GM19438 (cell line): ENCODE measurements around the gene ASIC3.

Source experiments
- ATAC-seq: cut with Tn5 transposase; IDR thresholded peaks from one replicate; pipeline ENCODE4 v1.9.1; 2021; ENCODE audit warnings: low read depth; ENCODE audit not compliant: unreplicated experiment

Gene ASIC3

DNA sequence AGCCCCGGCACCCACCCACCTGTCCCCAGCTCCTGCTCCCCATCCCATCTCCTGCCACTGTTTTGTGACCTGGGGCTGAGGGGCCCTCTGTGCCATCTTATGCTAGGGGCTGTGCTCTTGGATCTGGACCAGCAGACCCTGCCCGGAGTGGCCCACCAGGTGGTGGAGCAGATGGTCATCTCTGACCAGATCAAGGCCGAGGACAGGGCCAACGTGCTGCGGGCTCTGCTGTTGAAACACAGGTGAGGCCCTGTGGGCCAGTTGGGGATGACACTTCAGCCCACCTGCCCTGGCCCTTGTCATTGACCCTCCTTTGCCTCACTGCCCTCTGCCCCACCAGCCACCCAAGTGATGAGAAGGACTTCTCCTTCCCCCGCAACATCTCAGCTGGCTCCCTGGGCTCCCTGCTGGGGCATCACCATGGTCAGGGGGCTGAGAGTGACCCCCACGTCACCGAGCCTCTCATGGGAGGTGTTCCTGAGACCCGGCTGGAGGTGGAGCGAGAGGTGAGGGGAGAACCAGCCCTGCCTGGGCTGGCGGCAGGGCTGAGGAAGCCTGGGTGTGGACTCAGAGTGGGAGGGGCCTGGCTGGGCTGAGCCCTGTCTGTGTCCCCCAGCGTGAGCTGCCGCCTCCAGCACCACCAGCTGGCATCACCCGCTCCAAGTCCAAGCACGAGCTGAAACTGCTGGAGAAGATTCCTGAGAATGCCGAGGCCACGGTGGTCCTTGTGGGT is 21.7 kb downstream of the ASIC3 start:
- no peak for ATAC-seq

DNA sequence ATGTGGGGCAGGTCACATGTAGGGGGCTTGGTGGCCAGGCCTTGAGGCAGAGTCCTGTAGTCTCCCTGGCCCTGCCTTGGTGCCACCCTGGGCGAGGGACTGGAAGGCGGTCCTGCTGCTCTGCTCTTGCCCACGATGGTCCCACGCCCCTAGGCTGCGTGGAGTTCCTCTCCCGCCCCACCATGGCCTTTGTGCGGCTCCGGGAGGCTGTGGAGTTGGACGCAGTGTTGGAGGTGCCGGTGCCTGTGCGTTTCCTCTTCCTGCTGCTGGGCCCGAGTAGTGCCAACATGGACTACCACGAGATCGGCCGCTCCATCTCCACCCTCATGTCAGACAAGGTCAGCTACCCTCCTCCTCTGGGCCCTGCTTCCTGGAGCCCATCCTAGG is 22.2 kb downstream of the ASIC3 start:
- no peak for ATAC-seq

DNA sequence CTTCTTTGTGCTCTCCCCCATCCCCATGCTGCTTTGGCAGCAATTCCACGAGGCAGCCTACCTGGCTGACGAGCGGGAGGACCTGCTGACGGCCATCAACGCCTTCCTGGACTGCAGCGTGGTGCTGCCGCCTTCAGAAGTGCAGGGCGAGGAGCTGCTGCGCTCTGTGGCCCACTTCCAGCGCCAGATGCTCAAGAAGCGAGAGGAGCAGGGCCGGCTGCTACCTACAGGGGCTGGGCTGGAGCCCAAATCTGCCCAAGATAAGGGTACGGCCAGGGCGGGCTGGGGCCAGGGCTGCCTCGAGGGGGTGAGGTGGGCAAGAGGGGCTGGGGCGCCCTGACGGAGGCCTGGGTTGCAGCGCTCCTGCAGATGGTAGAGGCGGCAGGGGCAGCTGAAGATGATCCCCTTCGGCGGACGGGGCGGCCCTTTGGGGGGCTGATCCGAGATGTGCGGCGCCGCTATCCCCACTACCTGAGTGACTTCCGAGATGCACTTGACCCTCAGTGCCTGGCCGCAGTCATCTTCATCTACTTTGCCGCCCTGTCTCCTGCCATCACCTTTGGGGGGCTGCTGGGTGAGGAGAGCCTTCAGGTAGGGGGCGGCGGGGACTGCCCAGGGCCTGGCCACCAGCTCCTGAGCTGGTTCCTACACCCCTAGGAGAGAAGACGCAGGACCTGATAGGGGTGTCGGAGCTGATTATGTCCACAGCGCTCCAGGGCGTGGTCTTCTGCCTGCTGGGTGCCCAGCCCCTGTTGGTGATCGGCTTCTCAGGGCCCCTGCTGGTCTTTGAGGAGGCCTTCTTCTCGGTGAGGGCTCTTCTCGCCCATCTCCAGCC is 22.9 kb downstream of the ASIC3 start:
- no peak for ATAC-seq

DNA sequence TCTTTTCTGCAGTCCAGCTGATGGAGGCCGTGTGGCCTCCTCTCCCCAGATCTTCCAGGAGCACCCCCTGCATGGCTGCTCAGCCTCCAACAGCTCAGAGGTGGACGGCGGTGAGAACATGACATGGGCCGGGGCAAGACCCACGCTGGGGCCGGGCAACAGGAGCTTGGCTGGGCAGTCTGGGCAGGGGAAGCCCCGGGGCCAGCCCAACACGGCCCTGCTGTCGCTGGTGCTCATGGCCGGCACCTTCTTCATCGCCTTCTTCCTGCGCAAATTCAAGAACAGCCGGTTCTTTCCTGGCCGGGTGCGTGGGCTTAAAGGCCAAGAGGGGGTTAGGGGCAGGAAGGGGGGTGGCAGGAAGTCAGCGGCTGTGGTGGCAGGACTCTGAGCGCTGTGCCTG is 25.7 kb downstream of the ASIC3 start:
- no peak for ATAC-seq

DNA sequence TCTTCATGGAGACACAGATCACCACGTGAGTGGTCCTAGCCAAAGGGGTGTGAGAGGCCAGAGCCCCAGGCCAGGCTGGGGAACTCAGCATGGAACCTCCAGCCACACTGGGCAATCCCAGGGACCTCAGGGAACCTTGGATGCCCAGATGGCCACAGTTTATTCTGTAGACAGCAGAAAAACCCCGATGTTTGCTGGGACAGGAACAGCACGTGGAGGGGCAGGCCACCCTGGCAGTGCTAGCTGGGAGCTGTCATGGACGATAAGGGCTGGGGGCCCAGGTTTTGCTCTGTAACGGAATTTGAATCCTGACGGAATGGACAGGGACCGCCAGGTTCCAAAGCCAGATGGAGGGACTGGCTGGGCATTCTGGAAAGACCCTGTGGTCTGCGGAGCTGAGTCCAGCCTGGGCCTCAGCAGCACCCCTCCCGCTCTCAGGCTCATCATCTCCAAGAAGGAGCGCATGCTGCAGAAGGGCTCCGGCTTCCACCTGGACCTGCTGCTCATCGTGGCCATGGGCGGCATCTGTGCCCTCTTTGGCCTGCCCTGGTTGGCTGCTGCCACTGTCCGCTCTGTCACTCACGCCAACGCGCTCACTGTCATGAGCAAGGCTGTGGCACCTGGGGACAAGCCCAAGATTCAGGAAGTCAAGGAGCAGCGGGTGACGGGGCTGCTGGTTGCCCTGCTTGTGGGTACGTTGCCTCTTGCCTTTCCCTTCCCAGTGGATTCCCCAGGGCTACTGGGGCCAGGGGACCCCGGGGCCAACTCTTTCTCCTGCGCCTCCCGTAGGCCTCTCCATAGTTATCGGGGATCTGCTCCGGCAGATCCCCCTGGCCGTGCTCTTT is 26.7 kb downstream of the ASIC3 start:
- no peak for ATAC-seq

DNA sequence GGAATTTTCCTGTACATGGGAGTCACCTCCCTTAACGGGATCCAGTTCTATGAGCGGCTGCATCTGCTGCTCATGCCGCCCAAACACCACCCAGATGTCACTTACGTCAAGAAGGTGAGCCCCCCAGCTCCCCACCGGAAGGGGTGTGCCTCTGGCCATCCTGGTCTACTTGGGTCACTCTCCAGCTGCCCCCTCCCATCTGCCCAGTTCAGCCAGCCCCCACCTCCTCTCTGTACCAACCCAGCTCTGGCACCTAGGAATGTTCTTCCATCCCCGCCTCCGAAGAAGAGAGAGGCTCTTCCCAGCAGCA is 27.3 kb downstream of the ASIC3 start:
- no peak for ATAC-seq

DNA sequence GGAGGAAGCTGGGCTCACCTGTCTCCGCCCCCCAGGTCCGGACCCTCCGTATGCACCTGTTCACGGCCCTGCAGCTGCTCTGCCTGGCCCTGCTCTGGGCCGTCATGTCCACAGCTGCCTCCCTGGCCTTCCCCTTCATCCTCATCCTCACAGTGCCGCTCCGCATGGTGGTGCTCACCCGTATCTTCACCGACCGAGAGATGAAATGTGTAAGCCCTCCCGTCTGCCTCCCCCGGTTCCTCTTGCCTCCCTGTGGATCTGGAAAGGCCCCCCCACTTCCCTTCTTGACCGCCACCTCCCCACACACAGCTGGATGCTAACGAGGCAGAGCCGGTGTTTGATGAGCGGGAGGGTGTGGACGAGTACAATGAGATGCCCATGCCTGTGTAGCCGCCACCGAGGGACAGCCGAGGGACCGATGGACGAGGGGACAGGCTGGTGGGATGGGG is 27.7 kb downstream of the ASIC3 start:
- ATAC-seq, result no peak

DNA sequence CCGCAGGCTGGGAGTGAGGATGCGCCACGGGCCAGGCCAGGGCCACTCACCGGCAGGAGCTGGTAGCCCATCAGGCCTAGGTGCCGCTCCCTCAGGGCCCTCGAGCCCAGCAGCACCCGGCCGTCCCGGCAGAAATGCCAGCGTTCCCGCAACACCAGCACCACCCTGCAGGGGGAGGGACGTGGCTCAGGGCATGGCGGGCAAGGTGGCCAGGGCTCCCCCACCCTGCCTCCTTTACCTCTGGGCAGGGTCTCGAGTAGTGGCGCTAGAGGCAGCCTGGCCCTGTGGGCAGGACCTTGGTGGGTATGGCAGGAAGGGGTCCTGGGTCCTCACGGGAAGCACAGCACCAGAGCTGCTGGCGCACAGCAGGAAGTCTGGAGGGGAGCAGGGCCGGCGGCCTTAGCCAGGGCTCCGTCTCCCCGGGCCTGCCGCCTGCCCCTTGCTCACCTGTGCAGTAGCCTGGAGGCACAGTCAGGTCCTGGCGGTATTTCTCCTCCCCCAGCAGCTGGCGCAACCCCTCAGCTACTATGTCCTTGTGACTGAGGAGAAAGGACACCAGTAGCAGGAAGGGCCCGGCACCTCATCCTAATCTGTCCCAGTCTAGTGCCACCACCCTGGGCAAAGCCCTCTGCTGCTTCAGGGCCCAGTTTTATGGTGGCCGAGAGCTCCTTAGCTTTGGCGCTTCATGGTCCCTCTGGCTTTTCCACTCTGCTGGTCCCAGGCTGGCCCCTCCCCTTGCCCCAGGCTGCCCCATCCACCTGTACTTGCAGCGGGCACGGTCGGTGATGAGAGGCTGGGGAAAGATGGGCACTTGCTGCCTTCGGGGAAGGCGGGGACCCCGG is 28.8 kb downstream of the ASIC3 start:
- ATAC-seq, result no peak

DNA sequence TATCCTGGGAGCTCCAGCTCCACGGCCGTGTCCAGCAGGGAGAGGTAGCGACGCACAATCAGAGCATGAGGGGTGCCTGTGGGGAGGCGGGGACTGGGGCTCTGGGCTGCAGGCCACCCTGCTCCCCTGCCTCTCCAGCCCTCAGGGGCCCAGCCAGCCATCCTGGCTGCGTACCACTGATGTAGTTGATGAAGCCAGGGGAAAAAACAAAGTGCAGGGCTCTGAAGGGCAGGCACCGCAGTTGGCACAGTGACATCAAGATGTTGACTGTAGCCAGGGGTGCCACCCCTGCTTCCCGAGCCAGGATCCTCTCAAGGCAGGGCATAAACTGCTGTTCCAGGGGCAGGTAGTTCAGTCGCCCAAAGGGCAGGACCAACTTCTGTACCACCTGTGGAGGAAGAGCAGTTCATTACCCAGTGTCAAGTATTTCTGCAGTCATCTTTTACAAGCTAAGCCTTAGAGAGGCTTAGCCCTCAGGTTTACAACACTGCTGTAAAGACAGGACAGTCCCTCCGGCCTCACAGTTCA is 29.4 kb downstream of the ASIC3 start:
- no peak for ATAC-seq

DNA sequence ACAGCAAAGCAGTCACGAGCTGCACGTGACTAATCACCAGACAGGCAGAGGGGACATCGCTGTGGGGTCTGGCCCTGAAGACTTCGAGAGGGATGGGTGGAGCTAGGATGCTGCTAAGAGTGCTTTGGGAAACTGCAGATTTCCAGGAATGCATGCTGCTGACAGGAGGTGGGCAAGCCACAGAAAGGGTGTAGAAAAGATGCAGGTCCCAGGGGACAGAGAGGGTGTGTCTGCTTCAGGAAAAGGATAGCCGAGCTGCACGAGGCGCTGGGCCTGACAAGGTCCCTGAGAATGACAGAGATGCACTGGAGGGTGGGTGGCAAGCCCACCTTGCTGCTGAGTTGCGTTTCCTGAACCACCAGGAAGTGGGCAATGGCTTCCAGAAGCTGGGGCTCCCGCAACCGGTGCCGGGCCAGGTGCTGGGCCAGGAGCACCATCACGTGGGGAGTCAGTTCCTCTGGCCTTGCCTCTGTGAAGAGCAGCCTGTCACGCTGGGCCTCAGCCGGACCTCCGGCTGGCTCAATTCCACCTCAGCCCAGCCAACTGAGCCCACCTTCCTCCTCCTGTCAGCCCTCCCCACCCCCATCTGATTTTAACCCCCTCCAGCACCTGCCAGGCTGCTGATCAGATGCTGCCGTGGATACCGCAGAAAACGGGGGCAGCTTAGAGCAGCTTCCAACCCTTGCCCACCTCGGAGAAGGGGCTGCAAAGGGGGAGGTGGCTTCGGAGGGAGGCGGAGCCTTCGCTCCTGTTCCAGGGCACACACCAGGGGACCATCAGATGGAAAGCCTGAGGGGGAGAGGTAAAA is 30.1 kb downstream of the ASIC3 start:
- no peak for ATAC-seq

DNA sequence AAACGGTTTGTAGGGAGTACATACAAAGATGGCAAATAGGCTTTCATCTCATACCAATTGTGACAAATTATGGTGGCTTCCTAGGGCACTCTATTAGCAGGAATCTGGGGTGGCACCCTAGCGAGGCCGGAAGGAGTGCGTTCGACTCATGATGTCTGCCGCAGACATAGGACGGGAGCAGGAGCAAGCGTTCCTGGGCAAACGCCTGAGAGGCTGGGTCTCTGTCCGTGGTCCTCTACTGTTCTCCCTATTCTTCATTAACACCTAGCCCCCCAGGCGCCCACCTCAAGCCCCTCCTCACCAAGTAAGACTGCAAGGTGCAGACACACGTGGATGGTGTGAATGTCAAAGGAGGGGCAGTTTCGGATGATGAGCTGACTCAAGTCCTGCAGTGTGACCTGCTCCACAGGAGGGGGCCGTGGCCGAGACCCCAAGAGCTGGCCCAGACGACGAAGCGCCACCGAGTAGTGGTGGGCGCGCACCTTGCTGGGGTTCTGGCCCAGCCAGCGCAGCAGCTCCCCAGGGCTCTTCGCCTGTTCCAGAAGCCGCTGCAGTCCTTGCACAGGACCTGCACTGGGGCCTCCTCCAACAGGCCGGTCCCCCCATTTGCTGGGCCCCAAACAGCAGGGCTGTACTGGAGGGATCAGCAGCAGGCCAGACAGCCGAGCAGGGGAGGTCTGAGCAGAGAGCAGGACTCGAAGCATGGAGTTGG is 31.0 kb downstream of the ASIC3 start:
- no peak for ATAC-seq

DNA sequence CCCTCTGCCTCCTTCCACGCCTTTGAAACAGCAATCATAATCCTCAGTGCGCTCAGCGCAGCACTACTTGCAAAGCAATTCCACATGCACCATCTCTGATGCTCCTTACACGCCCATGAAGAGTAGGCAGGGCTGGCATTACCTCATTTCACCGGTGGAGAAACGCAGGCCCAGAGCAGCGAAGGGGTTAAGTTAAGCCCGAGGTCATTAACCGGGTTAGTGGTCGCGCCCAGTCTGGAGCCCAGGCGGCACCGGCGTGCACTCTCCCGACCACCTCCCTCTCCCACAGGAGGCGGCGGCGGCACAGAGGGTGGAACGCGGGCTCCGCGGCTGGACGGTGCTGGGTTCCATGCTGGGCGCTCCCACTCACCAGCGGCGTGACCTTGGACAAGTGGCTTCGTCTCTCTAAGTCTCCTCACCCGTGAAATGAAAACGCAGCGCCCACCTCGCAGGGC is 31.8 kb downstream of the ASIC3 start:
- no peak for ATAC-seq

DNA sequence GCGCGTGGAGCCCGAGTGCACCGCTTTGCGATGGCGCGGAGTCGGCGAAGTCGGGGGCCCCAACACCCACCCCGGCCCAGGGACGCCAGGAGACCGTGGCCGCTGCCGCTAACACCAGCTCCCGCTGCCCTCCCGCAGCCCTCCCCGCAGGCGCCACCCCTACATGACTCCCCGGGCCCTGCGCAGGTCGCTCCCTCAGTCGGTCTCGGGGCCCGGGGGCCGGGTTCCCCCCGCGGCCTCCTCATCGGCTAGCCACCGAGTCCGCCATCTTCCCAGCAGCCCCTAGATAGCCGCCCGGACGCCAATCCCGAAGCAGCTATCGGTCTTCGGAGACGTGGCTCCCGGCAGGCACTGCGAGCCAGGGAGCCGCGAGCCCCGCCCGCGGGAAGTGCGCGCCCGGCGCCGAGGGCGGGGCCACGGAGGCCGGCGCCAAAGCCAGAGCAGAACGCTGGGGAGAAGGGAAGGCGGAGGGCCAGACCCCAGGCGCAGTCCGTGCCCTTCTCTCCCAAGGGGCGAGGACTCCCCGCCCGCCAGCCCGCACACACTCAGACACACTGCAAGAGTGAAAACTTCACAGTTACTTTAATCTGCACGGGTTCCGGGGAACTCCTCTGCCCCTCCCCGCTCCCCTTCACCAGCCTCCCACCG is 32.3 kb downstream of the ASIC3 start, which contains the start of gene FASTK:
TSS of gene FASTK (minus strand) at position 288 of the 648 bp plus-strand sequence. CDS start at position 245, 43 bp downstream.
- ATAC-seq, result peak; percentile 68

DNA sequence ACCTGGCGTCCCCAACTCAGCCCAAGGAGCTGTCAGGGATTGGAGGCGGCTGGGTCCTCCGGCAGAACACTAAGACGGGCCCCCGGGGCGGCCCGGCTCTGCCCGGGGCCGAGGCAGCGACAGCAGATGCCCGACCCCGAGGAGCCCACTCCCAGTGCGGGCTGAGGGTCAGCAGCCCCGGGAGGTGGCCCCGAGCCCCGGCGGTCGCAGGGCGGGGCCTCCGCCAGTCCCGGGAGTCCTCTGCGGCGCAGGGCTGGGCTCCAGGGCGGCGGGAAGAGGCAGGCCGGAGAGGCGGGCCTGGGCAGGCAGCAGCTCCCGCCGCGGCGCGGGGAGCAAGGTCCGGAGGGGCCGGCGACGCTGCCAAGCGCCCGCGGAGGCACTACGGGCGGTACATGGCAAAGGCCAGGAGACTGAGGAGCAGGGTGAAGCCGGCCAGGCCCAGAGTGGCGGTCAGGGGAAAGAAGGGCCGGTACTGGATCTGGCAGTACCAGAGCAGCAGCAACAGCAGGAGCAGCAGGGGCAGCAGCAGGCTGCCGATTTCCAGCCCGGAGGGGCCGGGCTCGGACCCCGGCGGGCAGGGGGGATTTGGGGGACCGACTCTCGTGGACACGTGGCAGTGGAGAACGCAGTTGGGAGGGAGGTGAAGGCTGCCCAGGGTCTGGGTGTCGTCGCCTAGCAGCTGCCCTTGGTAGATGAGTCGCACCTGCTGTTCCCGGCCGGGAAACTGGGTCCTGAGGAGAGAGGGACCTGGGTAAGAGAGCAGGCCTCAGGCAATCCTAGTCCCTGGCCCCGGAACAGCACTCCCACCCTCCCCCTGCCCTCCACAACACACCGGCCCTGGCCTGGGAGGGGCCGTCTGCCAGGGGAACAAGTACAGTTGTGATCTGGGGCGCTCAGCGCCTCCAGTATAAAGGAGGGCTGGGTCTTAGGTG is 33.1 kb downstream of the ASIC3 start:
- peak; percentile 2 for ATAC-seq

DNA sequence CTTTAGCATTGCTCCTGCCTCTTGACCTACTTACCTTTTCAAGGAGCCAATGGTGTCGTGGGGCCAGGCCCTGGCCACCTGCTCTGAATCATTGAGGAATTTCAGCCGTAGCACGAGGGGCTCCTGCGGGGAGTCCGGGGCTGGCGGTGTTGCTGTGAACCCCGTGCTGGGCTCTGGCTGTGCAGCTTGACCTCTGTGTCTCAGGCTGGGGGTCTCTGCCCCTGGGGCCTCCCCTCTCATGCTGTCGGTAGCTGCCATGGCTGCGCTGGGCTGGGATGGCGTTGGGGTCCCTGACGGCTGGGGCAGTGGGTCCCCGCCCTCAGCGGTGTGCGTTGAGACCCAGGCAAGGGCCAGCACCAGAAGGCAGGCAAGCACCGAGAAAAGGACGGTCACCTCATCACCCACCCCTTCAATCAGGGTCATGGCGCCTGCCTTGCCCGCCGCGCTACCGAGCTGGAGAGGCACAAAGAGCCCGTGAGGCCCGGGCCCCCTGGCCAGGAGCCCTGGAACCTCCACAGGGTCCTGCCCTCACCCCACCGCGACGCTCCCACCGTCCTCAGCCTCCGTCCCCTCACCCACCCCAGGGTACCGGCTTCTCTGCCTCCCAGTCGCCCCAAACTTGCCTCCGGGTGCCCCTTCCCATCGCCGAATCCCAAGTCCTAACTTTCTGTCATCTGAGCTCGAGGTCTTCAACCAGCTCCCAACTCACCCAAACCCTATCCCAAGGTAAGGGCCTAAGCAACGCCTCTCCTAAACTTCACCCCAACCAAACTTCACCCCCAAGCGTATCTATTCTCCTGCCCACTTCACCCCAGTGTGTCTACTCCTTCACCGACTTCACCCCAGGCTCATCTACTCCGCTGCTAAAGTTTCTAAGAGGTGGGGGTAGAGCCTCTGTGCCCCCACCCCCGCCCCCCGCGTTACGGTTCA is 34.1 kb downstream of the ASIC3 start:
- ATAC-seq, result no peak
